ENCODE measurements around the gene CAPN5.

The CAPN5 gene

DNA sequence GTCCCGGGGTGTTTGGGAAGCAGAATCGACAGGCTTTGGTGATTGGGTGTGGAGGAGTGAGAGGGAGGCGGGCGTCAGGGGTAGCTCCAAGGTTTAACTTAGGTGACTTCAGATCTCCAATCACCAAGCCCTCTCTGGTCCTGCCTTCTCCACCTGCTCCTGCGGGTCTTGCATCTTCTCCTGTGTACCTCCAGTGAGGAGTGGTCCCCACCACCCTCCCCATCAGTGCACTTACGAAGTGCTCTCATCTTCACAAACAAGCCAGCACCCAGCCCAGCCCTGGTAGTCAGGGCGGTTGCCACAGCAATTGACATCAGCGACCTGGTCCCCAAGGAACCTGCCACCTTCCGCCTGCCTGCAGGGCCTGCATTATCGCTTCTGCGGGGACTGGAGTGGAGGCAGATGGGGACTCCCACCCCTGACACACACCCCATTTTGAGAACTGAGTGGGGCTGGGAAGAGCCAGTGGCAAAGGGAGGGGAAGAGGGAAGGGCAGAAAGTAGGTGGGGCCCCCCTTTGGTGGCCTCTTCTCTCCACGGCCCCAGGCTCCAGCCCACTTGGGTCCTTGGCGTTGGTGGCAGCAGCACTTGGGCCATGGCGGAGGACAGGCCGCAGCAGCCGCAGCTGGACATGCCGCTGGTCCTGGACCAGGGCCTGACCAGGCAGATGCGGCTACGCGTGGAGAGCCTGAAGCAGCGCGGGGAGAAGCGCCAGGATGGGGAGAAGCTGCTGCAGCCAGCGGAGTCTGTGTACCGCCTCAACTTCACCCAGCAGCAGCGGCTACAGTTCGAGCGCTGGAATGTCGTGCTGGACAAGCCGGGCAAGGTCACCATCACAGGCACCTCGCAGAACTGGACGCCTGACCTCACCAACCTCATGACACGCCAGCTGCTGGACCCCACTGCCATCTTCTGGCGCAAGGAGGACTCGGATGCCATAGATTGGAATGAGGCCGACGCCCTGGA lies 35.8 kb downstream of the CAPN5 start, which contains the start of gene OMP:
Gene OMP, plus strand, starts transcription at position 595 of the 965 bp plus-strand sequence. Its CDS starts 0 bp downstream, at position 595.
- no peak for DNase-seq

DNA sequence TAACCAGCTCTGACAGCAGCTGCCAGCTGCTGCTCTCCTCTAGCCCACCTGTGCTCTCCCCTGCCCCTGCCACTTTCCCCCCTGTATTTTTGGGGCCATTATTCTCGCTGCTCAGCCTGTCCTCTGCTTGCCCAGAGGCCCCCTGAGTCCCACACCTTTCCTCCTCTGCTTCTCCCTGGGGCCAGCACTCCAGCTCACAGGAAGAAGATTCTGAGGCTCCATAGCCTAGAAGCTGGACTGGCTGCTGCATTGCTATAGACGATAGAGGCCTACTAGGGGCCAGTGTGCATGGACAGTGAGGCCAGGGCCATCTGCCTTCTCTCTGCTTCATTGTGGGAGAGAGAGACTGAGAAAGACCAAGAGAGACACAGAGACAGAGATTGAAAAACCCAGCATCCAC lies 36.5 kb downstream of the CAPN5 start:
- no peak for DNase-seq

DNA sequence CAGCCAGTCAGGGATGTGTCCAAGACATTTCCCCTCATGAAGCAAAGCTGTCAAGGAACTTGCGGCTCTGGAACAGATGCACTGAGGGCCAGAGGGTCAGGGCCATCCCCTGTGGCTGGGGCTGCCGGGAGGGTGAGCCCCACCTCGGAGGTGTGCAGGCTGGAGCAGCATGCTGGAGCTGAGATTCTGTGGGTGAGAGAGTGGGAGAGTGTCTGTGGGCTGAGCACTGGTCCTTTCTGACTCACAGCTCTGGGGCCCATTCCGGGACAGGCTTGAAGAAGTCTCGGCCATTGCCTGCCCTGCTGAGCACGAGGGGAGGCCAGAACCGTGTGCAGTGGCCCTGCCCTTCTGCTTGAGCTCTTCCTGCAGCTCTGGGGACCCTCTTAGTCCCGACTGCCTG lies 38.0 kb downstream of the CAPN5 start:
- DNase-seq: no peak

DNA sequence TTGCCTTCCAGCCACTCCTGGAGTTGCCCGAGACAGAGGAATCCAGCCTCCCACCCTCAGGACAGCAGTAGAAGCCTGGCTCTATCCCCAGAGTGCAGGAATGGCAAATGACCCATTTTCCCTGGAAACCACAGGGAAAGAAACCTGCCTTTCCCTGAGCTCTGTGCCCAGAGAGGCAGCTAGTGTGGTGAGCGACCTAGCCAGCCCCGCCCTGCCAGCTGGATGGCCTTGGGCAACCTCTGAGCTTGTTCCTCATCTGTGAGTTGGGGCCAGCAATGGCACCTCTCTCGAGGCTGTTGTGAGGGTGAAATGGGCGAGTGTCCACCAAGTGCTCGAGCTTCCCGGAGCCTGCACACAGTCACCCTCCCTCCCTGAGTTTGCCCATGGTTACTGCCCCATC lies 39.5 kb downstream of the CAPN5 start:
- no peak for DNase-seq

DNA sequence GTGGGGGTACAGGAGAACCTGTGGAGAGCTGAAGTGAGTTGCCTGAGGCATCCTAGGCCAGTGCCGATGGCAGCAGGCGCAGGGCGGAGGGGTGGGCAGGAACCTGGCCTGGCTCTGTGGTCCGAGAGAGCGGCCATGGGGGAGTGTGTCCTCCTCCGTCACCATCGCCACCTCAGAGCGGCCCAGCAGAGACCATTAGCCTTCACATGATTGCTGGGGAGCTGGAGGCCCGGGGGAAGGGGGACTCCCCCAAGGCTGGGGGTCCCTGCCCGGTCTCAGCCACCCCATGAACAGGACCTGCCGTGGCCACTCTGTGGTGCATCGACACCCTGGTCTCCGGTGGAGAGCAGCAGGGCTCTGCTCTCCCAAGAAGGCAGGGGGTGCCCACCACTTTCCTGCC lies 40.0 kb downstream of the CAPN5 start:
- no peak for DNase-seq

DNA sequence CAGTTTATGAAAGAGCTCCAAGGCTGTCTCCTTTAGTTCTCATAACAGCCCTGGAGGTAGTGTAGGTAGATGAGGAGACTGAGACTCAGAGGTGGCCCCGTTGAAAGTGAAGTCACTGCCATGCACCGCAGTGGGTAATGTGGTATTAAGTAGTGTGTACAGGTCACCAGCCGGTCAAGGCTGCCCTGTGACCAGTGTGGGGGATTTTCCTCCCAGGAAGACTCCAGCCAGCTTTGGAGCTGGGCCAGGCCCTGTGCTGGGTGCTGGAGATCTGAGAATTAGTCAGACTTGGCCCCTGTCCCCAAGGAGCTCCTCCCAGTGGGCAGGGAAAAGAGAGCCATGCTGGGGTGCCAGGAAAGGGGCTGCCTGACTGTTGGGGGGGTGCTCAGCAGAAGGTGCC lies 41.2 kb downstream of the CAPN5 start:
- DNase-seq: no peak

DNA sequence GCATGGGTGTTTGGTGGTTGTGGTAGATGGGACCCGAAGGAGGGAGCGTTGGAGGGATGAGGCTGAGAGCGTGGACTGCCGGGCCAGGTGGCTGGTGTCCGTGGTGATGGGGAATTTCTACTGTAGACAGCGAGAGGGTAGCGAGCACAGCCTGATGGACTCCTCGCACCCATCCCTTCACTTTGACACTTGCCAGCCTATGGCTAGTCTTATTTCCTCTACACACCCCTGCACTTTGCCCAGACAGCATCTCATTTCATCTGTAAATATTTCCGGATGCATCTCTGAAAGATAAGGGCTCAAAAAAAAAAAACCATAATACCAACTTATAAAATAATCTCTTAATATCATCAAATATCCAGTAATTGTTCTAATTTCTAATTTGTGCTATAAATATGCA lies 41.7 kb downstream of the CAPN5 start:
- no peak for DNase-seq

DNA sequence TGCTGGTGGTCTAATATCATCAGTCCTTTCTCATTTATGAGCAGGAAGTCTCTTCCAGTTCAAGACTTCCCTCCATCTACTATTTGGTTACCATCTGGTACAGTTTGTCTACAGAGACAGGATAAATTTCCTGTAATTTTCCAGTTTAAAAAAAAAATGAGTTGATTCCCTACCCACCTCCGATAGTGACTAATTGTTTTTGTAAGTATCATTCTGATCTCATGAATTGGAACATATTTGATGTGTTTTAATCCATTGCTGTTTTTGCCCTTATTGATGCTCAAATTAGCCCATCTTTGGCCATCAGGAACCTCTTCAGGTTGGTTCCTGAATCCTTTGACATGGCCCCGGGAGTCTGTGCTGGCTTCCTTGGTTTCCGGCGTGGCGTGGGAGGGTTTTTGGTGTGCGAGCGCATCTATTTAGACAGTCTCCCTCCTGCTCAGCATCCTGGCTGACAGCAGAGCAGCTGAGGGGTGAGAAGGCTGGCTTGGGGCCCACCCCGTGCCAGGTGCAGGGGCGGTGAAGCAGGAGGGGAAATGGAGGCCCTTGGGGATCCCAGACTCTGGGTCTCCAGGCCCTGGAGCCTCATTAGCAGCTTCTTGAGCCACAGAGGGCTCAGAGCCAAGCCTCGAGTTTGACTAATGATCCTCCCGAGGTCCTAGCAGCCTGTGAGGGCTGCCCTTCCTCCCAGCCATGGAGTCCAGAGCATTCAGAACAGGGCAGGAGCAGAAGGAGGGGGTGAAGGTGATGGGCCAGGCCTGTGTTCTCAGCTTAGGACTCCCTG lies 42.7 kb downstream of the CAPN5 start:
- peak; percentile 96 for DNase-seq

DNA sequence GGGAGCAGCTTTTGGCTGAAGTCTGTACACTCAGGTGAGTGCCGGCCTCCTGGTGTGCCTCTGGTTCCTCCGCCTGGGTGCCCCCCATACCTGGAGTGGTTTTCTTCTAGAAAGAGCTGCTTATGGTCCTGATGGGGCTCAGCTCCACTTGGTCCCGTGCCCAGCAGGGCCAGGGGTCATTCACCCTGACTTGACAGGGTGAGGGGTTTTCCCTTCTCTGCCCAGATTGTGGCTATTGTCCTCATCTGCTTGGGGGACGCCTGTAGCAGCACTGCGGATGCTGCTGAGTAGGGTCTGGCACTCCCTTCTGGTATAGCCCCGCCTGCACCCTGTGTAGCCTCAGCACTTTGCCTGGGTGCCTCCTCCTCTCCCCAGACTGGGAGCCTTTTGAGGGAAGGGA lies 44.1 kb downstream of the CAPN5 start:
- DNase-seq: peak; percentile 91

DNA sequence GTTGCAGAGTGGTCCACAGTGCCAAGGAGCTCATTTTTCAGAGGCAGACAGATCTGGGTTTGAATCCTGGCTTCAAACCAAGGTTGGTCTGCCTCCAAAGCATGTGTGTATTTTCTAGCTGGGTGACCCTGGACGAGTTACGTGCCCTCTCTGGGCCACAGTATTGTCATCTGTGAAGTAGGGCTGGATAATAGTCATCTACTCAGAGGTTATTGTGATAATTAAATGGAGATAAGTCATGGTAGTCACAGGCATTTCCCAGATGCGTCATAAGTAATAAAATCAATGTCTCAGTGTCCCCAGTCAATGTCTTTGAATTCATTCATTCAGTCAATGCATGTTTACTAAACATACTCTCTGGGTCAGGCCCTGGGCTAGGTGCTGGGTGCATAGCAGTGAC lies 44.5 kb downstream of the CAPN5 start:
- DNase-seq: no peak

DNA sequence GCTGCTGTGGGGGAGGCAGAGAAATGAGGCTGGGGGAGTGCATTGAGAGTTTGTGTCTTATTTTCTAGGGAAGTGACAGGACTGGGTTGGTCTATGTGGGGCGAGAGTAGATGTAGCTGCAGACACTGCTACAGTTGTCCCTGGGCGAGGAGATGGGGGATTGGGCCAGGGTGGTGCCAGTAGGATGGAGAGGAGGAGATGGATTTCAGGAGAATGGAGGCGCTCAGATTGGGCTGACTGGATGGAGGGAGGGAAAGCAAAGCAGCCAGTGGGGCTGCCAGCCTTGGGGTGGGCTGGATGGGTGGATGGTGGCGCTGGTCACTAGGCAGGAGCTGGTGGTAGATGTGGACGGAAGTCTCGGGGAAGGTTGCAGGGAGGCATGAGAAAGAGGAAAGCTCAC lies 45.2 kb downstream of the CAPN5 start:
- DNase-seq: no peak

DNA sequence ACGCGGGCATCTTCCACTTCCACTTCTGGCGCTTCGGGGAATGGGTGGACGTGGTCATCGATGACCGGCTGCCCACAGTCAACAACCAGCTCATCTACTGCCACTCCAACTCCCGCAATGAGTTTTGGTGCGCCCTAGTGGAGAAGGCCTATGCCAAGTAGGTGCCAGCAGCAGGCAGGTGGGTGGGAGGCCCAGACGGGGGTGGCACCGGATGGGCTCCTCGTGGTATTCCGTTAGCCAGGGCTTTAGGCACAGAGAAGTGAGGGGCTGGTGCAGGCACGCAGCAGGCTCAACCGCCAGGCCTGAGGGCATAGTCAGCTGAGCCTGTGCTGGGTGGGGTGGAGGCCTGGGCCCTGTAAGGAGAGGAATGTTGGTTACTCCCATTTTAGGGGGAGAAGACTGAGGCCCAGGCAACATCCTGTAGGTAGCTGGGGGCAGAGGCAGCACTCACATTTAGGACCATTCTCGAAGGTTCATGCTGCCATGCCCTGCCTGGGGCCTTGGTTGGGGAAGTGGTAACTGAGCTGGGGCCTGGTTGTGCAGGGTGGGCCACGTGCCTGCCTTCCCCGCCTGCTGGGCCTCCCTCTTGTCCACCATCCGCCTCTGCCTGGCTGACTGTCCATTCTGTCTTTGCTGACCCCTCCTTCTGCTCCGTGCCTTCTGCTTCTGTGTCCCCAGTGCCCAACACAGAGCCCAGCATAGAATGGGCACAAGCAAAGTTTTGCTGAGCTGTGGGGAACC lies 46.0 kb downstream of the CAPN5 start:
- no peak for DNase-seq

DNA sequence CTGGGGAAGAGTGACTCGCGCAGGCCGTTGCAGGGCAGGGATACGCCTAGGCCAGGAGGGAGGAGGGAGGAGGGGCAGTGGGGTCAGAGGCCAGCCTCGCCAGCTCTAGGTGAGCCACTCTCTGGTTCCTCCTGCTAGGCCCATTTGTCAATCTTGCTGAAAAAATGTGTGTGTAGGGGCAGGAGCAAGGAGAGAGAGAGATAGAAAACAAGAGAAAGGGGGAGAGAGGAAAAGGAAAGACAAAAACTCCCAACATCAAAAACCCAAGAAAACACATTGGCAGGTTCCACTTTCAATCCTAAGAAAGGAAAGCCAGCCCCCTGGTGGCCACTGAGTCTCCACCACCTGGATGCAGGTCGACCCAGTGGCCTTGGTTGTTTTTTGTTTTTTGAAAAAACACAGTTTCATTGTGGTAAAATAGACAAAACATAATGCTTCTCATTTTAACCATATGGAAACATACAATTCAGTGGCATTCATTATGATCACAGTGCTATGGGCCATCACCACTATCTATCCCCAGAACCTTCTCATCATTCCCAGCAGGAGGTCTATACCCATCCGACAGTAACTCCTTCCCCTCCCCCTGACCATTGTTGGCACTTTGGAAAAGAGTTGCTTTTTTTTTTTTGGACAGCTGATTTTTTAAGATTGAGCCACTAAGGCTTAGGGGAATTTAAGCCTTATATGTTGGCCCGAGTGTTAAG lies 46.8 kb downstream of the CAPN5 start:
- DNase-seq: peak; percentile 61

DNA sequence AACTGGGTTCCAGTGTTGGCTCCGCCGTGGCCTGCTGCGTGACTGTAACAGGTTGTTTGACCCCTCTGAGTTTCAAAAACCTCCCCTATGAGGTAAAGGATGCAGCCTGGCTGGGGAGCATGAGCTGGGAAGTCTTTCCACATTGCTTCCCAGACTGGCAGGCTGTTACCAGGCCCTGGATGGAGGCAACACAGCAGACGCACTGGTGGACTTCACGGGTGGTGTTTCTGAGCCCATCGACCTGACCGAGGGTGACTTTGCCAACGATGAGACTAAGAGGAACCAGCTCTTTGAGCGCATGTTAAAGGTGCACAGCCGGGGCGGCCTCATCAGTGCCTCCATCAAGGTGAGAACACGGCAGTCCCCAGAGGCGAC lies 47.3 kb downstream of the CAPN5 start:
- DNase-seq: no peak

DNA sequence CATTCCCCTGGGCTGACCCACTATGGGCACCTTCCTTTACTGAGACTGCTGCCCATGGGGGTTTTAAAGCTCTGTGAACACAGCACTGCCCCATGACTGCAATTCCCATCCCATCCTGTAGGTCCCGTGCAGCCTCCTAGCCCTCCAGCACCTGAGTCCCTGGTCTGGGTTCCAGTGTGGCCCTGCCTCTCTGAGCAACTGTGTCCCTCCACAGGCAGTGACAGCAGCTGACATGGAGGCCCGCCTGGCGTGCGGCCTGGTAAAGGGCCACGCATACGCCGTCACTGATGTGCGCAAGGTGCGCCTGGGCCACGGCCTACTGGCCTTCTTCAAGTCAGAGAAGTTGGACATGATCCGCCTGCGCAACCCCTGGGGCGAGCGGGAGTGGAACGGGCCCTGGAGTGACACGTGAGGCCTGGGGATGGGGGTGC lies 48.4 kb downstream of the CAPN5 start:
- DNase-seq: no peak

DNA sequence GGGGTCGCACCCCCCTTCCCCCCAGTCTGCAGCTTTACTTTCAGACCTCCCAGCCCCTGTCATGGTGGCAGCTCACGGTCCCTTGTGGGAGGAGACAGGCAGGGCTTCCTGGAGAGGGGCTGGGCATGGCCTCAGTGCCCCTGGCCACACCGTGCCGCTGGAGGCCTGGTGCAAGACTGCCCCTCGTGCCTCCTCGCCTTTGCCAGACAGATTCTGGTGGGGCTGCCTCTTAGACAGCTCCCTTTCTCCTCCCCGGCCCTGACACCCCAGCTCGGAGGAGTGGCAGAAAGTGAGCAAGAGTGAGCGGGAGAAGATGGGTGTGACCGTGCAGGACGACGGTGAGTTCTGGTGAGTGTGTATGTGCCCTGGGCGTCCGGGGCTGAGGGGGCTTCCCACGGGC lies 49.2 kb downstream of the CAPN5 start:
- no peak for DNase-seq

DNA sequence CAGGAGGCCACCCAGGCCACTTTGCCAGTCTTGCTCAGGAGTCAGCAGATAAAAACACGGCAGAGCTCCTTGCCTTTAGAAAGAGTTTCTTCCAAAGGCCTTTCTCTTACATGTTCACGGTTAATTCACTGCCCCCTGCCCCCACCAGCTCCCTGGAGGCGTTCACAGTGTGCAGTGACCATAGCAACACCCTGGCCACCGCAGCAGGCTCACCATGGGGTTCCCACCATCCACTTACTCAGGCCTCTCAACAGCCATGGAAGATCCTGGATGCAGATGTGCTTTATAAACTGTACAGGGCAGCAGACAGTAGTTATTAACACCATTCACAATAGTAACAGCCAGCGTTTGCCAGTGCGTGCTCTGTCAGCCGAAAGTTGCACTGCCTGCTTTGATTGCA lies 50.7 kb downstream of the CAPN5 start:
- DNase-seq: no peak

DNA sequence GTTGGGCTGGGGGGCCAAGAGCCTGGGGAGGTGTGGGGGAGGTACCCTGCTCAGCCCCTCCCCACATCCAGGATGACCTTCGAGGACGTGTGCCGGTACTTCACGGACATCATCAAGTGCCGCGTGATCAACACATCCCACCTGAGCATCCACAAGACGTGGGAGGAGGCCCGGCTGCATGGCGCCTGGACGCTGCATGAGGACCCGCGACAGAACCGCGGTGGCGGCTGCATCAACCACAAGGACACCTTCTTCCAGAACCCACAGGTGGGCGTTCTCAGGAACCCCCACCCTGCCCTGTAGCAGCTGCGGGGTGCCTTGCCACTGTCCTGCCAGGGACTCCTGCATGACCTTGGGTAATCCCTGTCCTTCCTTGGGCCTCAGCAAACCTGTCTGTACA lies 51.3 kb downstream of the CAPN5 start:
- DNase-seq: no peak

DNA sequence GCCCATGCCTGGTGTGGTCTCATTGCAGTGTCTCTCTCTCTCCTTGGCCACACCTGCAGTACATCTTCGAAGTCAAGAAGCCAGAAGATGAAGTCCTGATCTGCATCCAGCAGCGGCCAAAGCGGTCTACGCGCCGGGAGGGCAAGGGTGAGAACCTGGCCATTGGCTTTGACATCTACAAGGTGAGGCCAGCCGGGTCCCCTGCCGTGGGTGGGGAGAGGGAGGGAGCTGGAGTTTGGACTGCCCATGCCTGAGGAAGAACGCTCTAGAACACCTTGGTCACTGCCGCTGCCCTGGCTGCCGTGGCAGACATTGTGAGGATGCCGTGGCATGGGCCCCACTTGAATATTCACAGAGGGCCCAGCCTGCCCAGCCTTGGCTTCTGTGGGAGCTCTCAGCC lies 52.2 kb downstream of the CAPN5 start:
- no peak for DNase-seq

DNA sequence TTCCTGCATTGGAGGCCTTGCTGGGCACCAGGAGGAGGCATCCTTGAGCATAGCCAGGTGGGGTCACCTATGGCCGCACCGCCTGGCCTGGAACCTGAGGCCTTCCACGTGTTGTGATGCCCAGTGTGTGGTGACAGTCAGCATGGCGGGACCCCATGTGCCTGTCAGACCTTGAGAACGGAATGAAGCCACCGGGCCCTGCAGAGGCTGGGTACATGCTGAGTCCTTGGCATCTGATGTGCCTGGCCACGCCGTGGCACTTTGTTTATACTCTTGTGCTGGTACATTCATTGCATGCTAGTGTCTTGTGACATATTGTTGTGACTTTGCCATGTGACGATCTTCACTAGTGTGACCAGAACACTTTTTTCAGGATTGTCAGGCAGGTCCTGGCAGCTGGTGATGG lies 52.8 kb downstream of the CAPN5 start:
- no peak for DNase-seq

DNA sequence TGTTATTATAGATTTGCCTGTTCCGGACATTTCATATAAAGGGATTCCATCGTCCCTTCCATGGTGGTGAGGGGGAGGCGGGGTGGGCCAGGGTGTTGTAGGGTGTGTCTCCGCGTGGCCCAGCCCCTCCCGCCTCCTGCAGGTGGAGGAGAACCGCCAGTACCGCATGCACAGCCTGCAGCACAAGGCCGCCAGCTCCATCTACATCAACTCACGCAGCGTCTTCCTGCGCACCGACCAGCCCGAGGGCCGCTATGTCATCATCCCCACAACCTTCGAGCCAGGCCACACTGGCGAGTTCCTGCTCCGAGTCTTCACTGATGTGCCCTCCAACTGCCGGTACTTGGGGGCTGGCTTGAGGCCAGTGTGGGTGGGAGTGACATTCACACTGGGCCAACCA lies 53.8 kb downstream of the CAPN5 start:
- no peak for DNase-seq

DNA sequence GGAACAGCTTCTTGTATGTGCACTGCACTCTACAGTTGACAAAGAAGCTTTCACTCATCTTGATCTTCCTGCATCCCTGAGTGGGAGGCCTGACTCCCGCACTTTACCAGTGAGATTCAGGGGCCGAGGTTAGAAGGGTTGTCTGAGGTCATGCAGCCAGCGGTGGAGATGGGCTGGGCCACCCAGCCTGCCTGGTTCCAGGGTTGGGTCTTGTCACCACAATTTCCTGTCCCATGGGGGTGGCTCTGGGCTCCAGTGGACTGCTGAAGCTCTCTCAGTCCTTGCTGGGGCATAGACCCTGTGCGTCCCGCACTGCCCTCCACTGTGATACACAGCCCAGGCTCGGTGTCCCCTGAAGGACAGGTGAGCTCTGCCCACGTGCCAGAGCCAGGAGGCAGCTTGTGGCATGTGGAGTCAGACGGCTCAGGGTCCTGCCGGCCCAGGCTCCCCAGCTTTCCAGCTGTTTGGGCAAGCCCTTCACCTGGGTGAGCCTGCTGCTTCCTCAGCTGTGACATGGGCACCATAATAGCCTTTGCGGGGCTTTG lies 54.4 kb downstream of the CAPN5 start:
- no peak for DNase-seq
